B cell (primary cell): Measurements from ENCODE around the gene CLIP2. TPM values are rescaled to one million over a fixed set of nuclear protein-coding genes. Genes with fewer than 3 reads are reported as not detected.

Experiments
- ATAC-seq: fragments of 200-7000 bp; cut with Tn5 transposase; one replicate; pipeline ENCODE4 v1.10.0; 2021; ENCODE audit warnings: low read depth, mild to moderate bottlenecking, moderate number of reproducible peaks, moderate library complexity
- CTCF ChIA-PET: fragments of 350-600 bp; sonication (Branson Sonifier 250); formaldehyde crosslinking; loops from one replicate; lab custom pipeline; 2021; ENCODE audit warnings: antibody characterized with exemption, inconsistent platforms; lab: Charles Lee
- POLR2A ChIA-PET: fragments of 350-600 bp; sonication (Branson Sonifier 250); formaldehyde crosslinking; loops from one replicate; lab custom pipeline; 2021; ENCODE audit warnings: antibody characterized with exemption; lab: Charles Lee
- DNase-seq: peaks from one replicate; pipeline ENCODE4 v3.0.0; 2013
- H2AFZ ChIP-seq: 2 replicates; pipeline ENCODE4 v1.6.1; 2012; ENCODE audit warnings: mild to moderate bottlenecking, low read depth, low read length; ENCODE audit not compliant: insufficient read depth, poor library complexity, severe bottlenecking
- H3K27ac ChIP-seq, 2 donors: 1 replicate in 1 of 2; 2 replicates in 1 of 2; pipeline ENCODE4 v1.5.1; 2012 to 2013; ENCODE audit warnings: low read length in 2 of 2, mild to moderate bottlenecking in 2 of 2, moderate library complexity in 1 of 2
- H3K27me3 ChIP-seq, 4 experiments: fragments of 200-600 bp in 1 of 4; sonication (generic) in 1 of 4; replicated peaks in 1 of 4; 1 replicate in 2 of 4; 2 replicates in 2 of 4; pipeline versions ENCODE4 v1.6.1 to v1.7.0; 2013 to 2016; ENCODE audit warnings: low read length in 3 of 4, mild to moderate bottlenecking in 2 of 4, mixed read lengths in 1 of 4, moderate library complexity in 1 of 4; ENCODE audit not compliant: insufficient read depth in 4 of 4, control insufficient read depth in 3 of 4; ENCODE audit errors: control extremely low read depth in 1 of 4
- H3K36me3 ChIP-seq, 2 experiments: replicated peaks in 1 of 2; 1 replicate in 1 of 2; 2 replicates in 1 of 2; pipeline versions ENCODE4 v1.6.1 to v1.7.1; 2013; ENCODE audit warnings: low read length in 1 of 2; ENCODE audit not compliant: insufficient read depth in 2 of 2, control insufficient read depth in 1 of 2; ENCODE audit errors: control extremely low read depth in 1 of 2, extremely low read depth in 1 of 2
- H3K4me1 ChIP-seq, 2 donors: fragments of 200-600 bp in 1 of 2; sonication (generic) in 1 of 2; 1 replicate in 1 of 2; 2 replicates in 1 of 2; pipeline versions ENCODE4 v1.5.1 to v1.6.1; 2013 to 2017; ENCODE audit warnings: low read length in 2 of 2; ENCODE audit not compliant: control insufficient read depth in 2 of 2, insufficient read depth in 2 of 2
- H3K4me2 ChIP-seq: replicated peaks from 2 replicates; pipeline ENCODE3; 2012; ENCODE audit warnings: mild to moderate bottlenecking, low read depth, low read length; ENCODE audit not compliant: poor library complexity, severe bottlenecking
- H3K4me3 ChIP-seq, 5 experiments: fragments of 200-600 bp in 1 of 5; sonication (generic) in 1 of 5; 1 replicate in 3 of 5; 2 replicates in 2 of 5; pipeline versions ENCODE4 v1.5.1 to v1.7.0; 2011 to 2016; ENCODE audit warnings: low read length in 4 of 5, mild to moderate bottlenecking in 4 of 5, low read depth in 2 of 5, control low read depth in 1 of 5, moderate library complexity in 1 of 5; ENCODE audit not compliant: insufficient read depth in 1 of 5; ENCODE audit errors: control extremely low read depth in 1 of 5, extremely low read depth in 1 of 5
- H3K79me2 ChIP-seq: fragments of 200-600 bp; sonication (generic); one replicate; pipeline ENCODE4 v1.6.0; 2016; ENCODE audit warnings: low read length; ENCODE audit not compliant: control insufficient read depth, insufficient read depth
- H3K9ac ChIP-seq: fragments of 200-600 bp; sonication (generic); 2 replicates; pipeline ENCODE4 v1.6.1; 2017; ENCODE audit warnings: mild to moderate bottlenecking, low read length, moderate library complexity
- H3K9me3 ChIP-seq, 3 donors: one replicate each; pipeline versions ENCODE4 v1.6.1 to v1.7.1; 2013; ENCODE audit warnings: low read length in 2 of 3; ENCODE audit not compliant: control insufficient read depth in 2 of 3, insufficient read depth in 1 of 3; ENCODE audit errors: control extremely low read depth in 1 of 3
- H4K20me1 ChIP-seq: 2 replicates; pipeline ENCODE4 v1.6.0; 2012; ENCODE audit warnings: mild to moderate bottlenecking, low read length; ENCODE audit not compliant: insufficient read depth, control insufficient read depth, poor library complexity, severe bottlenecking
- H3K27ac Mint-ChIP-seq: one replicate; pipeline ENCODE4 v1.8.0; 2021; ENCODE audit warnings: mixed read lengths
- H3K27me3 Mint-ChIP-seq: one replicate; pipeline ENCODE4 v1.8.0; 2021; ENCODE audit warnings: mixed read lengths
- H3K4me1 Mint-ChIP-seq: one replicate; pipeline ENCODE4 v1.8.0; 2021; ENCODE audit warnings: mixed read lengths
- H3K4me3 Mint-ChIP-seq: one replicate; pipeline ENCODE4 v1.8.0; 2021; ENCODE audit warnings: mixed read lengths
- H3K9me3 Mint-ChIP-seq: one replicate; pipeline ENCODE4 v1.8.0; 2022; ENCODE audit warnings: mixed read lengths; ENCODE audit not compliant: insufficient read depth
- EZH2 ChIP-seq: IDR thresholded peaks from 2 replicates; pipeline ENCODE4 v1.6.1; 2012; ENCODE audit warnings: borderline replicate concordance, low read depth, mild to moderate bottlenecking, moderate library complexity, low read length; ENCODE audit not compliant: insufficient read depth, poor library complexity, severe bottlenecking
- WGBS: methylation state at CpG from one replicate; pipeline ENCODE4 v1.1.5; 2013; ENCODE audit warnings: missing lambda C conversion rate; ENCODE audit not compliant: insufficient coverage; 5-methylcytosine and 5-hydroxymethylcytosine counted together
- intact Hi-C: fragments of 100-400 bp; cut with micrococcal nuclease; formaldehyde crosslinking; loops from one replicate; pipeline ENCODE4 v1.10.0; 2022
- polyA plus RNA-seq: library from polyadenylated mRNA; depleted of rRNA; stranded (reverse); fragments of >200 nt; gene quantifications from 2 replicates; pipeline ENCODE4 v1.2.3, GENCODE V29; 2012
- total RNA-seq, 2 donors: library from RNA; stranded (reverse); fragments of 120-200 nt in 1 of 2; gene quantifications; 1 replicate in 1 of 2; 2 replicates in 1 of 2; pipeline versions ENCODE4 v1.2.3 to v1.2.4, GENCODE V29; 2013 to 2022
- TF ChIP-seq, protein P1 (sequence below): fragments of 200-600 bp; IDR thresholded peaks from one replicate; pipeline ENCODE4 v1.8.0; 2022; ENCODE audit warnings: antibody characterized with exemption, mild to moderate bottlenecking

The CLIP2 gene
- total and polyA plus RNA-seq, 2 donors (not counting 1 experiment from before 2014, with no cell fraction given), result 5.7 to 47.9 TPM

DNA sequence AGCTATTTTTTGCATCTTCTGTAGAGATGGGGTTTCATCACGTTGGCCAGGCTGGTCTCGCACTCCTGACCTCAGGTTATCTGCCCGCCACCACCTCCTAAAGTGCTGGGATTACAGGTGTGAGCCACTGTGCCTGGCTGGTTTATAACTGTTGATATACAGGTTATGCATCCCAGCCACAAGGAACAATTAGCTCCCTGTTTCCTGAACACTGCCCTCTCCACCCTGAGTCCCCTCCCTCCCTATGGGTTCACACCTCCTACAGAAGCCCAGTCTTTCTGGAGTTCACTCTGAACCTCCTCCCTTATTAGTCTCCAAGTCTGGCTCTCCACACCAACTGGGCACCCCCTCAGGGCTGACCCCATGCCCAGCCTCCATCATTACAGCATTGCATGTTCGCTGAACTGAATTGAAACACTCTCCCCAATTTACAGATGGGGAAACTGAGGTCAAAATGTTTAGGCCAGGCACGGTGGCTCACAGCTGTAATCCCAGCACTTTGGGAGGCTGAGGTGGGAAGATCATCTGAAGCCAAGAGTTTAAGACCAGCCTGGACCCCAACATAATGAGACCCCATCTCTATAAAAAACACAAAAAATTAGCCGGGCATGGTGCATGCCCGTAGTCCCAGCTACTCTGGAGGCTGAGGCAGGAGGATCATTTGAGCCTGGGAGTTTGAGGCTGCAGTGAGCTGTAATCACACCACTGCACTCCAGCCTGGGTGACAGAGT, 1.7 kb upstream of the CLIP2 start:
- Histone ChIP-seq H3K4me2 (no peak overlapping the region), H3K9ac (no peak overlapping the region), H3K9me3 (no peaks in the 10 kb centered on the region), H3K27me3 (no peaks in the 10 kb centered on the region), H3K79me2 (peaks cover 31% of the 10 kb centered on the region), H4K20me1 (peaks cover 6% of the 10 kb centered on the region), H3K36me3 (no peaks in the 10 kb centered on the region), H3K4me3 (no peak overlapping the region), H2AFZ (no peak overlapping the region), H3K4me1 (peaks cover 35 to 45% of the 10 kb centered on the region in 2 donors), H3K27ac (no peak overlapping the region)
- intact Hi-C loops, result no loop called here
- Mint-ChIP-seq H3K4me1 (peaks cover 55% of the 10 kb centered on the region), H3K27me3 (no peaks in the 10 kb centered on the region), H3K27ac (peak overlapping the region; percentile 87), H3K9me3 (no peaks in the 10 kb centered on the region), H3K4me3 (peak overlapping the region; percentile 96)
- CTCF ChIA-PET, result interaction anchor here (1.0 to 7.0 kb wide), 5 partner anchors 9 to 84 kb away, joined by 3 to 56 read pairs (median 17); no protein-coding TSS in a partner anchor
- POLR2A ChIA-PET, result interaction anchor here (4.2 kb wide), 1 partner anchor 16 kb away, joined by 34 read pairs; no protein-coding TSS in a partner anchor
- ATAC-seq, result no peak
- TF ChIP-seq, protein P1, sequence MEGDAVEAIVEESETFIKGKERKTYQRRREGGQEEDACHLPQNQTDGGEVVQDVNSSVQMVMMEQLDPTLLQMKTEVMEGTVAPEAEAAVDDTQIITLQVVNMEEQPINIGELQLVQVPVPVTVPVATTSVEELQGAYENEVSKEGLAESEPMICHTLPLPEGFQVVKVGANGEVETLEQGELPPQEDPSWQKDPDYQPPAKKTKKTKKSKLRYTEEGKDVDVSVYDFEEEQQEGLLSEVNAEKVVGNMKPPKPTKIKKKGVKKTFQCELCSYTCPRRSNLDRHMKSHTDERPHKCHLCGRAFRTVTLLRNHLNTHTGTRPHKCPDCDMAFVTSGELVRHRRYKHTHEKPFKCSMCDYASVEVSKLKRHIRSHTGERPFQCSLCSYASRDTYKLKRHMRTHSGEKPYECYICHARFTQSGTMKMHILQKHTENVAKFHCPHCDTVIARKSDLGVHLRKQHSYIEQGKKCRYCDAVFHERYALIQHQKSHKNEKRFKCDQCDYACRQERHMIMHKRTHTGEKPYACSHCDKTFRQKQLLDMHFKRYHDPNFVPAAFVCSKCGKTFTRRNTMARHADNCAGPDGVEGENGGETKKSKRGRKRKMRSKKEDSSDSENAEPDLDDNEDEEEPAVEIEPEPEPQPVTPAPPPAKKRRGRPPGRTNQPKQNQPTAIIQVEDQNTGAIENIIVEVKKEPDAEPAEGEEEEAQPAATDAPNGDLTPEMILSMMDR, result no peak
- TF ChIP-seq EZH2, result no peak
- WGBS, result 80% methylated on average over 3 of the region's 7 CpGs
- DNase-seq, result no peak
